ENCODE measurements around the gene ACSF2.

DNA sequence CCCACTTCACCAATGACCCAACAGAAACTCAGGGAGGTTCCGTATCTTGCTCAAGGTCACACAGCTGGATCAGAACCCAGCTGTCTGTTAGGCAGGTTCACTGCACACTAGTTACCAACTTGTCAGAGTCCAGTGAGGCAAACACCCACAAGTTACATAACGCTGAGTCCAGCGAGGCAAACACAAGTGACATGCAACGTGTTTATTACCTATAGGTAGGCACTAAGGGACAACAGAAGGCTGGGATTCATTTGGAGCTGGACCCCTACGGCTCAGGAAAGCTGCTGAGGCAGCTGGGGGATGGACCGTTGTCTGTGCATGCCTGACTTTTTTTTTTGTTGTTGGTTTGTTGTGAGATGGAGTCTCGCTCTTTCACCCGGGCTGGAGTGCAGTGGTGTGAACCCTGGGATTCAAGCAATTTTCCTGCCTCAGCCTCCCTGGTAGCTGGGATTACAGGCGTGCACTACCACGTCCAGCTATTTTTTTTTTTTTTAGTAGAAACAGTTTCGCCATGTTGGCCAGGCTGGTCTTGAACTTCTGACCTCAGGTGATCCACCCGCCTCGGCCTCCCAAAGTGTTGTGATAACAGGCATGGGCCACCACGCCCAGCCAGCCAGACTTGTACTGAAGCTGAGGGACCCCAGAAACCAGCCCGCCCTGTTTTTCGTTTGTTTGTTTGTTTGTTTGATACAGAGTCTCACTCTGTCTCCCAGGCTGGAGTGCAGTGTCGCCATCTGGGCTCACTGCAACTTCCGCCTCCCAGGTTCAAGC, 50.7 kb downstream of the ACSF2 start:
- TF ChIP-seq CTCF (conservative IDR thresholded peaks at IDR 0.05): no peak
- TF ChIP-seq ZFX (IDR thresholded peaks at IDR 0.05): no peak
